H9 (cell line): Measurements from ENCODE around the gene PAX8. TPM values are rescaled to one million over a fixed set of nuclear protein-coding genes. Genes with fewer than 3 reads are reported as not detected.
"Not testable (repeated sequence)": the region's sequence is repeated elsewhere in the genome, so short reads cannot be mapped to it uniquely, and the experiment has no call there.

Experiments used
- DNase-seq: peaks from one replicate; pipeline ENCODE4 v3.0.0-alpha.2; 2017
- H2AFZ ChIP-seq: one replicate; pipeline ENCODE4 v1.6.1; 2013; ENCODE audit warnings: mild to moderate bottlenecking, low read length, control low read depth, moderate library complexity
- H2AK5ac ChIP-seq: 2 replicates; pipeline ENCODE4 v1.6.1; 2013; ENCODE audit warnings: low read length, control low read depth, mixed read lengths; ENCODE audit not compliant: insufficient read length
- H2BK120ac ChIP-seq: one replicate; pipeline ENCODE4 v1.6.1; 2013; ENCODE audit warnings: low read depth, mild to moderate bottlenecking, low read length, control low read depth, inconsistent platforms; ENCODE audit not compliant: poor library complexity, severe bottlenecking
- H2BK12ac ChIP-seq: 2 replicates; pipeline ENCODE4 v1.6.1; 2013; ENCODE audit warnings: low read length, control low read depth, mixed read lengths, low read depth; ENCODE audit not compliant: insufficient read length
- H2BK15ac ChIP-seq: 2 replicates; pipeline ENCODE4 v1.6.1; 2013; ENCODE audit warnings: low read depth, low read length, control low read depth
- H2BK20ac ChIP-seq: one replicate; pipeline ENCODE4 v1.6.1; 2013; ENCODE audit warnings: low read depth, mild to moderate bottlenecking, low read length, control low read depth, inconsistent platforms; ENCODE audit not compliant: poor library complexity, severe bottlenecking
- H2BK5ac ChIP-seq: 2 replicates; pipeline ENCODE4 v1.6.1; 2013; ENCODE audit warnings: low read length, control low read depth, mixed read lengths; ENCODE audit not compliant: insufficient read length
- H3K14ac ChIP-seq: 2 replicates; pipeline ENCODE4 v1.6.1; 2013; ENCODE audit warnings: low read length, control low read depth; ENCODE audit not compliant: insufficient read depth
- H3K18ac ChIP-seq: 2 replicates; pipeline ENCODE4 v1.6.1; 2013; ENCODE audit warnings: low read depth, mild to moderate bottlenecking, mixed read lengths, low read length, control low read depth; ENCODE audit not compliant: insufficient read length
- H3K23ac ChIP-seq: 2 replicates; pipeline ENCODE4 v1.6.1; 2013; ENCODE audit warnings: low read length, control low read depth, mixed read lengths, low read depth; ENCODE audit not compliant: insufficient read length
- H3K23me2 ChIP-seq: 2 replicates; pipeline ENCODE4 v1.6.1; 2013; ENCODE audit warnings: low read depth, mild to moderate bottlenecking, mixed read lengths, low read length, control low read depth; ENCODE audit not compliant: insufficient read length, poor library complexity, severe bottlenecking
- H3K27ac ChIP-seq: 2 replicates; pipeline ENCODE4 v1.5.1; 2013; ENCODE audit warnings: low read length, control low read depth, mixed read lengths, low read depth; ENCODE audit not compliant: insufficient read length
- H3K27me3 ChIP-seq: 2 replicates; pipeline ENCODE4 v1.6.1; 2013; ENCODE audit warnings: low read length, control low read depth, inconsistent platforms; ENCODE audit not compliant: insufficient read depth
- H3K4ac ChIP-seq: 2 replicates; pipeline ENCODE4 v1.6.1; 2013; ENCODE audit warnings: low read depth, mild to moderate bottlenecking, control low read depth, inconsistent platforms, low read length, moderate library complexity
- H3K4me1 ChIP-seq: 2 replicates; pipeline ENCODE4 v1.6.1; 2013; ENCODE audit warnings: low read length, control low read depth, inconsistent platforms; ENCODE audit not compliant: insufficient read depth
- H3K4me2 ChIP-seq: 2 replicates; pipeline ENCODE4 v1.6.1; 2013; ENCODE audit warnings: low read length, control low read depth, mixed read lengths; ENCODE audit not compliant: insufficient read length, insufficient read depth
- H3K56ac ChIP-seq: 2 replicates; pipeline ENCODE4 v1.6.1; 2013; ENCODE audit warnings: low read depth, mild to moderate bottlenecking, mixed read lengths, low read length, control low read depth; ENCODE audit not compliant: insufficient read length
- H3K79me1 ChIP-seq: 2 replicates; pipeline ENCODE4 v1.6.1; 2013; ENCODE audit warnings: low read depth, mild to moderate bottlenecking, moderate library complexity, low read length, control low read depth, inconsistent platforms; ENCODE audit not compliant: insufficient read depth, poor library complexity, severe bottlenecking
- H3K79me2 ChIP-seq: 2 replicates; pipeline ENCODE4 v1.6.1; 2013; ENCODE audit warnings: low read length, control low read depth, inconsistent platforms; ENCODE audit not compliant: insufficient read depth
- H3K9ac ChIP-seq: 2 replicates; pipeline ENCODE4 v1.6.1; 2013; ENCODE audit warnings: low read length, control low read depth, mixed read lengths; ENCODE audit not compliant: insufficient read length; ENCODE audit errors: extremely low read depth
- H3K9me3 ChIP-seq: one replicate; pipeline ENCODE4 v1.6.1; 2013; ENCODE audit warnings: low read depth, low read length, inconsistent platforms; ENCODE audit not compliant: control insufficient read depth
- H3T11ph ChIP-seq: one replicate; pipeline ENCODE4 v1.6.1; 2013; ENCODE audit warnings: mild to moderate bottlenecking, low read length, control low read depth, inconsistent platforms
- H4K20me1 ChIP-seq: one replicate; pipeline ENCODE4 v1.6.1; 2013; ENCODE audit not compliant: control insufficient read depth, insufficient read length, insufficient read depth
- H4K5ac ChIP-seq: 2 replicates; pipeline ENCODE4 v1.6.1; 2013; ENCODE audit warnings: low read depth, mild to moderate bottlenecking, mixed read lengths, low read length, control low read depth; ENCODE audit not compliant: insufficient read length
- H4K8ac ChIP-seq: replicated peaks from 2 replicates; pipeline ENCODE4 v1.6.1; 2013; ENCODE audit warnings: low read length, control low read depth, mixed read lengths, low read depth; ENCODE audit not compliant: insufficient read length
- H4K91ac ChIP-seq: 2 replicates; pipeline ENCODE4 v1.6.1; 2013; ENCODE audit warnings: low read depth, mild to moderate bottlenecking, moderate library complexity, mixed read lengths, low read length, control low read depth; ENCODE audit not compliant: insufficient read length
- H3K27ac Mint-ChIP-seq, 3 experiments: 2 replicates in 2 of 3; 3 replicates in 1 of 3; pipeline ENCODE4 v1.8.0; 2020 to 2021; ENCODE audit warnings: mixed read lengths in 3 of 3, mild to moderate bottlenecking in 1 of 3, moderate library complexity in 1 of 3
- H3K27me3 Mint-ChIP-seq: 2 replicates; pipeline ENCODE4 v1.8.0; 2021; ENCODE audit warnings: low read depth, mild to moderate bottlenecking, moderate library complexity, mixed read lengths
- H3K36me3 Mint-ChIP-seq, 3 experiments: 2 replicates in 2 of 3; 3 replicates in 1 of 3; pipeline ENCODE4 v1.8.0; 2020 to 2021; ENCODE audit warnings: low read depth in 3 of 3, mixed read lengths in 3 of 3; ENCODE audit not compliant: insufficient read depth in 1 of 3
- H3K4me1 Mint-ChIP-seq, 2 experiments: 2 replicates each; pipeline ENCODE4 v1.8.0; 2020; ENCODE audit warnings: mixed read lengths in 2 of 2
- H3K4me3 Mint-ChIP-seq, 2 experiments: 2 replicates in 1 of 2; 3 replicates in 1 of 2; pipeline ENCODE4 v1.8.0; 2020 to 2021; ENCODE audit warnings: mild to moderate bottlenecking in 2 of 2, mixed read lengths in 2 of 2, moderate library complexity in 1 of 2
- H3K9me3 Mint-ChIP-seq, 2 experiments: 2 replicates in 1 of 2; 3 replicates in 1 of 2; pipeline ENCODE4 v1.8.0; 2020; ENCODE audit warnings: mild to moderate bottlenecking in 2 of 2, mixed read lengths in 2 of 2, moderate library complexity in 1 of 2
- CTCF ChIP-seq: fragments of 200-600 bp; sonication (generic); conservative IDR thresholded peaks from 3 replicates; pipeline ENCODE4 v1.8.0; 2021; ENCODE audit warnings: antibody characterized with exemption, mild to moderate bottlenecking
- WGBS: extraction: QIAGEN DNeasy Blood & Tissue Kit; methylation state at CpG from one replicate; pipeline ENCODE4 v1.1.7; 2013; ENCODE audit warnings: missing lambda C conversion rate, low lambda C conversion rate, mixed read lengths; ENCODE audit not compliant: insufficient read length; ENCODE audit errors: extremely low coverage; 5-methylcytosine and 5-hydroxymethylcytosine counted together
- total RNA-seq: library from RNA; stranded (reverse); gene quantifications from 2 replicates; pipeline ENCODE4 v1.2.1, GENCODE V29; 2021

PAX8 gene
- total RNA-seq, 1 experiment from 2014 or later = not detected

- not testable (repeated sequence) for H3K79me1 ChIP-seq, H2BK5ac ChIP-seq, H3K9ac ChIP-seq, H2BK120ac ChIP-seq, H4K20me1 ChIP-seq, H3K14ac ChIP-seq, H3K4me1 Mint-ChIP-seq, H3K4me3 Mint-ChIP-seq, DNase-seq, H2BK20ac ChIP-seq, H3K23ac ChIP-seq, H3K4me2 ChIP-seq, H3K27ac Mint-ChIP-seq, H3K9me3 Mint-ChIP-seq, H3K36me3 Mint-ChIP-seq, H2AK5ac ChIP-seq, H3K56ac ChIP-seq, H3T11ph ChIP-seq, H2BK15ac ChIP-seq, H2AFZ ChIP-seq, H3K4me1 ChIP-seq, H4K91ac ChIP-seq, H3K79me2 ChIP-seq, H3K9me3 ChIP-seq, H2BK12ac ChIP-seq, H4K8ac ChIP-seq, H3K4ac ChIP-seq, H3K27ac ChIP-seq, H3K27me3 ChIP-seq, H4K5ac ChIP-seq, H3K18ac ChIP-seq, H3K23me2 ChIP-seq
- H3K27me3 Mint-ChIP-seq = peaks cover 36% of the 10 kb centered on the region
- WGBS = no CpG with 5 or more reads among the region's 3 CpGs
- TF ChIP-seq CTCF = peak; percentile 18; the same call in 1 of the 3 replicates
These were observed 32.5 kb upstream of the PAX8 start for GRCh38 chr2:113311191-113311590.
